ENCODE data around the gene PAAF1. TPM values are rescaled to one million over a fixed set of nuclear protein-coding genes. Genes with fewer than 3 reads are reported as not detected.

Gene PAAF1
- total and polyA plus RNA-seq, 2 of the 13 experiments (the other 11 are each of a cell fraction or from before 2014, with no cell fraction given), result 13.5 to 28.8 TPM

DNA sequence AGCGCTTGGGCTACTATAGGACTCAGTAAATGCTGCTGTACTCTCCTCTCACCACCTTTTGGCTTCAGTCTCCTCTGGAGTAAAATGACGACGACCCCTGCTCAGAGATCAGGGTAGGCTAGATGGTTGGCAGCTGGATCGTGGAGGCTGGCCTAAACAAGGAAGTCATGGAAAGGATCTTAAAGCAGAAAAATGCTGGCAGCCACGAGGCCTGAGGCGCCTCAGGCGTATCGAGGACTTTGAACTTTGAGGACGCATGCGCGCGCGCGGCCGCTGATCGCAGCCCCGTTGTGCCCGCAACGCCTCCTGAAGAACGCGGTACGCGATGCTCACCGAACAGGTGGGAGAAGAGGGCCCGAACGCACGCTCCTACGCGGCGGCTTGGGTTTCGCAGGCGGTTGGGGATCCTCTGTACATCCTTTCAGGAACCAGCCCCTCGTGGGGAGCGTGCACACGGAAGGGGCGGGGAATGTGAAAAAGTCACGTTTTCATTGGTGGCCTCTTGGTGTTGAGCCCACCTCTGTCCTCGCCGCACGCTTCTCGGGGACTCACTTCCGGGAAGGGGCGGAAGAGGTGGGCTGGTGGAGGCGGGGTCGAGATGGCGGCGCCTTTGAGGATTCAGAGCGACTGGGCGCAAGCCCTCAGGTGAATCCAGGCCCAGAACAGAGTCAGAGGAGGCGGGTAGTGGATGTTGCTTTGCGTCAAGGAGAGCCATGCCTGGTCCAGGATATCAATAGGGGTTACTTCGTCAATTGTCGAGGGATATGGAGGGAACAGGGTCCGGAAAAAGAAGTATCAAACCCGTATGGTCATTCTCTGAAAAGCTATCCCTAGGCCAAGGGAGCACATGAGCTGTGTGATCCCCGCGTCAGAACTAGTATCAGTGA is at the start of gene PAAF1, which contains the start of gene COA4 (continued):
- TF ChIP-seq KMT2A (CRISPR knock-in tag; IDR thresholded peaks at IDR 0.05), result peak; percentile 96
- TF ChIP-seq SIX4 (CRISPR knock-in tag; IDR thresholded peaks at IDR 0.05), result no peak
- peak; percentile 58 for TF ChIP-seq TGIF2 (CRISPR knock-in tag; IDR thresholded peaks at IDR 0.05)
- no peak for TF ChIP-seq SOX6 (IDR thresholded peaks at IDR 0.05)
- peak; percentile 61 for TF ChIP-seq SOX6 (CRISPR knock-in tag; IDR thresholded peaks at IDR 0.05)
- TF ChIP-seq MIER3 (CRISPR knock-in tag; IDR thresholded peaks at IDR 0.05; ENCODE audit: borderline replicate concordance), result no peak; the same call in 1 of the 2 replicates
- TF ChIP-seq ZNF768 (CRISPR knock-in tag; IDR thresholded peaks at IDR 0.05), result peak; percentile 75
- TF ChIP-seq TOE1 (CRISPR knock-in tag; IDR thresholded peaks at IDR 0.05), result no peak
- TF ChIP-seq, protein P1, sequence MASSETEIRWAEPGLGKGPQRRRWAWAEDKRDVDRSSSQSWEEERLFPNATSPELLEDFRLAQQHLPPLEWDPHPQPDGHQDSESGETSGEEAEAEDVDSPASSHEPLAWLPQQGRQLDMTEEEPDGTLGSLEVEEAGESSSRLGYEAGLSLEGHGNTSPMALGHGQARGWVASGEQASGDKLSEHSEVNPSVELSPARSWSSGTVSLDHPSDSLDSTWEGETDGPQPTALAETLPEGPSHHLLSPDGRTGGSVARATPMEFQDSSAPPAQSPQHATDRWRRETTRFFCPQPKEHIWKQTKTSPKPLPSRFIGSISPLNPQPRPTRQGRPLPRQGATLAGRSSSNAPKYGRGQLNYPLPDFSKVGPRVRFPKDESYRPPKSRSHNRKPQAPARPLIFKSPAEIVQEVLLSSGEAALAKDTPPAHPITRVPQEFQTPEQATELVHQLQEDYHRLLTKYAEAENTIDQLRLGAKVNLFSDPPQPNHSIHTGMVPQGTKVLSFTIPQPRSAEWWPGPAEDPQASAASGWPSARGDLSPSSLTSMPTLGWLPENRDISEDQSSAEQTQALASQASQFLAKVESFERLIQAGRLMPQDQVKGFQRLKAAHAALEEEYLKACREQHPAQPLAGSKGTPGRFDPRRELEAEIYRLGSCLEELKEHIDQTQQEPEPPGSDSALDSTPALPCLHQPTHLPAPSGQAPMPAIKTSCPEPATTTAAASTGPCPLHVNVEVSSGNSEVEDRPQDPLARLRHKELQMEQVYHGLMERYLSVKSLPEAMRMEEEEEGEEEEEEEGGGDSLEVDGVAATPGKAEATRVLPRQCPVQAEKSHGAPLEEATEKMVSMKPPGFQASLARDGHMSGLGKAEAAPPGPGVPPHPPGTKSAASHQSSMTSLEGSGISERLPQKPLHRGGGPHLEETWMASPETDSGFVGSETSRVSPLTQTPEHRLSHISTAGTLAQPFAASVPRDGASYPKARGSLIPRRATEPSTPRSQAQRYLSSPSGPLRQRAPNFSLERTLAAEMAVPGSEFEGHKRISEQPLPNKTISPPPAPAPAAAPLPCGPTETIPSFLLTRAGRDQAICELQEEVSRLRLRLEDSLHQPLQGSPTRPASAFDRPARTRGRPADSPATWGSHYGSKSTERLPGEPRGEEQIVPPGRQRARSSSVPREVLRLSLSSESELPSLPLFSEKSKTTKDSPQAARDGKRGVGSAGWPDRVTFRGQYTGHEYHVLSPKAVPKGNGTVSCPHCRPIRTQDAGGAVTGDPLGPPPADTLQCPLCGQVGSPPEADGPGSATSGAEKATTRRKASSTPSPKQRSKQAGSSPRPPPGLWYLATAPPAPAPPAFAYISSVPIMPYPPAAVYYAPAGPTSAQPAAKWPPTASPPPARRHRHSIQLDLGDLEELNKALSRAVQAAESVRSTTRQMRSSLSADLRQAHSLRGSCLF (CRISPR knock-in tag; IDR thresholded peaks at IDR 0.05; ENCODE audit: borderline replicate concordance), result no peak
- 0 out of 2 replicates have a peak, but pooled peaks have one; percentile 76 for TF ChIP-seq ZNF451 (CRISPR knock-in tag; IDR thresholded peaks at IDR 0.05)
- TF ChIP-seq NCOR1 (IDR thresholded peaks at IDR 0.05; ENCODE audit: borderline replicate concordance, low read length), result peak; percentile 93
- TF ChIP-seq SIN3A (IDR thresholded peaks at IDR 0.05; ENCODE audit: borderline replicate concordance, low read depth, low read length), result peak; percentile 84; the same call in 1 of the 2 replicates
- TF ChIP-seq ZNF703 (CRISPR knock-in tag; IDR thresholded peaks at IDR 0.05; ENCODE audit: borderline replicate concordance), result no peak
- no peak for TF ChIP-seq PAF1 (CRISPR knock-in tag; IDR thresholded peaks at IDR 0.05)
- TF ChIP-seq RFX1 (IDR thresholded peaks at IDR 0.05), result no peak
- TF ChIP-seq TP53 (CRISPR knock-in tag; conservative IDR thresholded peaks at IDR 0.05), result no peak
- TF ChIP-seq ZNF549 (CRISPR knock-in tag; IDR thresholded peaks at IDR 0.05), result no peak
- TF ChIP-seq HOXD1 (CRISPR knock-in tag; IDR thresholded peaks at IDR 0.05), result no peak
- peak; percentile 77; the same call in 1 of the 2 replicates for TF ChIP-seq ZFP41 (CRISPR knock-in tag; IDR thresholded peaks at IDR 0.05; ENCODE audit: borderline replicate concordance)
- TF ChIP-seq ISL2 (CRISPR knock-in tag; IDR thresholded peaks at IDR 0.05), result no peak
- TF ChIP-seq ZNF709 (CRISPR knock-in tag; IDR thresholded peaks at IDR 0.05), result peak; percentile 73
- TF ChIP-seq, protein P2, sequence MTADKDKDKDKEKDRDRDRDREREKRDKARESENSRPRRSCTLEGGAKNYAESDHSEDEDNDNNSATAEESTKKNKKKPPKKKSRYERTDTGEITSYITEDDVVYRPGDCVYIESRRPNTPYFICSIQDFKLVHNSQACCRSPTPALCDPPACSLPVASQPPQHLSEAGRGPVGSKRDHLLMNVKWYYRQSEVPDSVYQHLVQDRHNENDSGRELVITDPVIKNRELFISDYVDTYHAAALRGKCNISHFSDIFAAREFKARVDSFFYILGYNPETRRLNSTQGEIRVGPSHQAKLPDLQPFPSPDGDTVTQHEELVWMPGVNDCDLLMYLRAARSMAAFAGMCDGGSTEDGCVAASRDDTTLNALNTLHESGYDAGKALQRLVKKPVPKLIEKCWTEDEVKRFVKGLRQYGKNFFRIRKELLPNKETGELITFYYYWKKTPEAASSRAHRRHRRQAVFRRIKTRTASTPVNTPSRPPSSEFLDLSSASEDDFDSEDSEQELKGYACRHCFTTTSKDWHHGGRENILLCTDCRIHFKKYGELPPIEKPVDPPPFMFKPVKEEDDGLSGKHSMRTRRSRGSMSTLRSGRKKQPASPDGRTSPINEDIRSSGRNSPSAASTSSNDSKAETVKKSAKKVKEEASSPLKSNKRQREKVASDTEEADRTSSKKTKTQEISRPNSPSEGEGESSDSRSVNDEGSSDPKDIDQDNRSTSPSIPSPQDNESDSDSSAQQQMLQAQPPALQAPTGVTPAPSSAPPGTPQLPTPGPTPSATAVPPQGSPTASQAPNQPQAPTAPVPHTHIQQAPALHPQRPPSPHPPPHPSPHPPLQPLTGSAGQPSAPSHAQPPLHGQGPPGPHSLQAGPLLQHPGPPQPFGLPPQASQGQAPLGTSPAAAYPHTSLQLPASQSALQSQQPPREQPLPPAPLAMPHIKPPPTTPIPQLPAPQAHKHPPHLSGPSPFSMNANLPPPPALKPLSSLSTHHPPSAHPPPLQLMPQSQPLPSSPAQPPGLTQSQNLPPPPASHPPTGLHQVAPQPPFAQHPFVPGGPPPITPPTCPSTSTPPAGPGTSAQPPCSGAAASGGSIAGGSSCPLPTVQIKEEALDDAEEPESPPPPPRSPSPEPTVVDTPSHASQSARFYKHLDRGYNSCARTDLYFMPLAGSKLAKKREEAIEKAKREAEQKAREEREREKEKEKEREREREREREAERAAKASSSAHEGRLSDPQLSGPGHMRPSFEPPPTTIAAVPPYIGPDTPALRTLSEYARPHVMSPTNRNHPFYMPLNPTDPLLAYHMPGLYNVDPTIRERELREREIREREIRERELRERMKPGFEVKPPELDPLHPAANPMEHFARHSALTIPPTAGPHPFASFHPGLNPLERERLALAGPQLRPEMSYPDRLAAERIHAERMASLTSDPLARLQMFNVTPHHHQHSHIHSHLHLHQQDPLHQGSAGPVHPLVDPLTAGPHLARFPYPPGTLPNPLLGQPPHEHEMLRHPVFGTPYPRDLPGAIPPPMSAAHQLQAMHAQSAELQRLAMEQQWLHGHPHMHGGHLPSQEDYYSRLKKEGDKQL (CRISPR knock-in tag; IDR thresholded peaks at IDR 0.05; ENCODE audit: low read depth), result peak; percentile 18; the same call in 1 of the 2 replicates
